Retinal pigment epithelial cell (primary cell): ENCODE data around the gene DNAJC18.

Source experiments
- DNase-seq: peaks from one replicate; pipeline ENCODE4 v3.0.0-alpha.2; 2010; ENCODE audit warnings: low read depth
- H3K4me3 ChIP-seq: 2 replicates; pipeline ENCODE4 v1.5.1; 2011; ENCODE audit warnings: mild to moderate bottlenecking, low read length, control low read depth, moderate library complexity
- TF ChIP-seq, protein P1 (sequence below): conservative IDR thresholded peaks from 2 replicates; pipeline ENCODE4 v1.5.1; 2011; ENCODE audit warnings: low read depth, low read length, control low read depth, inconsistent platforms

The DNAJC18 gene

DNA sequence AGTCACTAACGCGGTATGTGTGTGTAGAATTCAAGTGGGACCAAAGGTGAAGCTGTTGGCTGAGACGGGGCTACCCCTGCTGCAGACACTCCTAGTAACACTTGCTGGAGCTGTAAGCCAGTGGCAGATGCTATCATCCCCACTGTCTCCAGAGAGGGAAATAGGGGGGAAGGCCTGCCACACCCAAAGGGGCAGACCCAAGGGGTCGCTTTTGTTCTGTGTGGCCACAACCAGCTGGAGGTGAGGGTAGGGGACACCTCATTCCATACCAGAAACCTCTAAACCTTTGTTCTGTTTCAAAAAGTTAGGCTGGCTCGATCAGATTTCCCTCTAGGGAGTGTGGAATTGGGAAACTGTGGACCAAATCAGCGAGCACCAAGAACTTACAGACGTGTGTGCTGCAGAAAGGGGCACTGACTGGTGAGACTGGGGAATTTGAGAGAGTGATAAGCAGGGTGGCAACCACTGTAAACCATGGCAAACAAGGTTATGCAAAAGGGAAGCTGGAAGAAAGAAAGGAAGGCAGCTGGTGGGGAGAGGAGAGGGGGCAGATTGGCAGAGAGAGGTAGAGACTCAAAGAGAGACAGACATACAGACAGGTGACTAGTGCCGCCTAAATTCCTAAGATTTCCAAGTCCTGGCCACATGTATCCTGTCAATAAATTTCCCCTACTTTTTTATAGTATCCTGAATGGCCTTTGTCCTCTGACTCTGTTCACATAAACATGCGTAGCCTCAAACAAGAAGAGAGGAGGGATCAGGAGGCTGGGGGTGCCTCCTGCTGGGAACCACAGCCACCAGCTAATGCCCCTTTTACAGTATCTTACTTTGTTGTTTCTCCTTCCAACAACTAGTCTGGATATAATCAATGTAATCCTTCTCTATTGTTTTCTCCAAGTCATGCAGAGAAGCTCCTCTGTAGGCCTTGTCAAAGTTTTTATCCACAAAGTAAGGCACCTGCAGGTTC lies 19.8 kb downstream of the DNAJC18 start:
- TF ChIP-seq, protein P1, sequence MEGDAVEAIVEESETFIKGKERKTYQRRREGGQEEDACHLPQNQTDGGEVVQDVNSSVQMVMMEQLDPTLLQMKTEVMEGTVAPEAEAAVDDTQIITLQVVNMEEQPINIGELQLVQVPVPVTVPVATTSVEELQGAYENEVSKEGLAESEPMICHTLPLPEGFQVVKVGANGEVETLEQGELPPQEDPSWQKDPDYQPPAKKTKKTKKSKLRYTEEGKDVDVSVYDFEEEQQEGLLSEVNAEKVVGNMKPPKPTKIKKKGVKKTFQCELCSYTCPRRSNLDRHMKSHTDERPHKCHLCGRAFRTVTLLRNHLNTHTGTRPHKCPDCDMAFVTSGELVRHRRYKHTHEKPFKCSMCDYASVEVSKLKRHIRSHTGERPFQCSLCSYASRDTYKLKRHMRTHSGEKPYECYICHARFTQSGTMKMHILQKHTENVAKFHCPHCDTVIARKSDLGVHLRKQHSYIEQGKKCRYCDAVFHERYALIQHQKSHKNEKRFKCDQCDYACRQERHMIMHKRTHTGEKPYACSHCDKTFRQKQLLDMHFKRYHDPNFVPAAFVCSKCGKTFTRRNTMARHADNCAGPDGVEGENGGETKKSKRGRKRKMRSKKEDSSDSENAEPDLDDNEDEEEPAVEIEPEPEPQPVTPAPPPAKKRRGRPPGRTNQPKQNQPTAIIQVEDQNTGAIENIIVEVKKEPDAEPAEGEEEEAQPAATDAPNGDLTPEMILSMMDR = no peak
- no peak overlapping the region for H3K4me3 ChIP-seq
- DNase-seq = no peak

DNA sequence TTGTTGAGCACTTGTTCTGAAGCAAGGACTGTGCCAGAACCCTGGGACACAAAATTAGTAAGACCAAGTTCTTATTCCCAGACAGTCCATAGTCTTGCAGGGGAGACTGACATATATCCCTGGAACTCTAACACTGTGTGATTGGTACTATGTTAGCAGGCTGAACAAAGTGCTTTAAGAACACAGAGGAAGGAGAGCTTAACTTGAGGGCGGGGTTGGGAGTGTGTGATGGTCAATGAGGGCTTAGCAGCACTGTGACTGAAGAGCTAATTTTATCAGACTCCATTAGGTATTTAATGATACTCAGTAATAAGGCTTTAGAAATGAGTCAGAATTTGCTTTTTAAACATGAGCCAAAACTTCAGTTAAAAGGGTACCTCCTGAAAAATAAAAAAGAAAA lies 20.5 kb downstream of the DNAJC18 start:
- H3K4me3 ChIP-seq = no peak overlapping the region
- TF ChIP-seq, protein P1 = no peak
- no peak for DNase-seq

GRCh38 chr5:139417214-139417613 lies 22.1 kb downstream of the DNAJC18 start:
- TF ChIP-seq, protein P1 = no peak
- H3K4me3 ChIP-seq = no peak overlapping the region
- no peak for DNase-seq

DNA sequence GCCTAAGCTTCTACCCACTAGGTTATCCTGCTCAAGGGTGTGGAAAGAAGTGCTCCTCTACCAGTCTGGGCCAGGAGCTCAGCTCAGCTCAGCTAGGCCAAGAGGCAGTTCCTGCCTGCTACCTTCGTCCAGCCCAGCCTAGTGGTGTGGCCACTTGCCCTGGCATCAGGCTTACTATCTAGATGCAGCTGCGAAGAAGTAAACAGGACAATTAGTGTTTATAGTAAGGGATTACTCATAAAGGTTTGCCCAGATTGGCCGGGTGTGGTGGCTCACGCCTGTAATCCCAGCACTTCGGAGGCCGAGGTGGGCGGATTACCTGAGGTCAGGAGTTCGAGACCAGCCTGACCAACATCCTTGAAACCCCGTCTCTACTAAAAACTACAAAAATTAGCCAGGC lies 22.7 kb downstream of the DNAJC18 start:
- DNase-seq = no peak
- TF ChIP-seq, protein P1 = no peak
- no peak overlapping the region for H3K4me3 ChIP-seq

DNA sequence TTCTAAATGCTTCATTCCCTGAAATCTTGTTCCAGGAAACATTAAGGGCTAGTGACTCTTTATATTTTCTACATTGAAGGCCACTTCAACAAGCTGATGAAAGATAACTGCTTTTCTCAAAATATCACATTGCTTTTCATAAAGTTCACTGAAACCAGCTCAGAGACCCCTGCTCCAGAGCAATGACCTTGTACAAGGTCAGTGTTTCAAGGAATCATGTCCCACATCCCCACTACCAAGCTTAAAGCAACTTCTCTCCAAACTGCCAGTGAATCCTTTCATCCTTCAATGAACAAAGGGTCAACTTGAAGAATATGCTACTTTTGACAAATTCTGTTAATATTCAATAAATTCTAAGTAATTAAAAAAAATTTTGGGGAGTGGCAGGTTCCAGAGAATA lies 23.5 kb downstream of the DNAJC18 start:
- TF ChIP-seq, protein P1 = no peak

GRCh38 chr5:139415221-139415861 lies 24.0 kb downstream of the DNAJC18 start:
- H3K4me3 ChIP-seq = no peak overlapping the region
- TF ChIP-seq, protein P1 = no peak
- no peak for DNase-seq

More for the DNA sequence above, 23.5 kb downstream of the DNAJC18 start:
- no peak for DNase-seq
- no peak overlapping the region for H3K4me3 ChIP-seq
